HG03571 (cell line): ENCODE data around the gene GGTLC2.
"Not testable (repeated sequence)": the region's sequence is repeated elsewhere in the genome, so short reads cannot be mapped to it uniquely, and the experiment has no call there.

Experiments
- ATAC-seq: cut with Tn5 transposase; IDR thresholded peaks from one replicate; pipeline ENCODE4 v1.9.1; 2021; ENCODE audit not compliant: unreplicated experiment

GGTLC2 gene

GRCh38 chr22:22644314-22644713, at the start of gene GGTLC2:
GGTLC2 (plus strand) TSS chr22:22644614; CDS start chr22:22646346, 1,732 bp downstream.
- ATAC-seq, result not testable (repeated sequence)

- ATAC-seq, result no peak
Measured at GRCh38 chr22:22595001-22595835, 49.2 kb upstream of the GGTLC2 start.

- no peak for ATAC-seq
Measured at GRCh38 chr22:22598144-22598543, 46.3 kb upstream of the GGTLC2 start.

- no peak for ATAC-seq
Measured at GRCh38 chr22:22599248-22599647, 45.2 kb upstream of the GGTLC2 start.

- no peak for ATAC-seq
Measured at GRCh38 chr22:22600531-22601261, 43.7 kb upstream of the GGTLC2 start.

- no peak for ATAC-seq
Measured at GRCh38 chr22:22603470-22603947, 40.9 kb upstream of the GGTLC2 start.

GRCh38 chr22:22604326-22605073, 39.9 kb upstream of the GGTLC2 start:
- ATAC-seq, result no peak

- ATAC-seq, result no peak
Measured at GRCh38 chr22:22605074-22605404, 39.4 kb upstream of the GGTLC2 start.

- not testable (repeated sequence) for ATAC-seq
Measured at GRCh38 chr22:22608022-22608421, 36.4 kb upstream of the GGTLC2 start.

- ATAC-seq, result no peak
Measured at GRCh38 chr22:22609291-22609690, 35.1 kb upstream of the GGTLC2 start.

GRCh38 chr22:22612516-22612915, 31.9 kb upstream of the GGTLC2 start:
- ATAC-seq, result no peak

GRCh38 chr22:22614065-22614464, 30.3 kb upstream of the GGTLC2 start:
- no peak for ATAC-seq

- ATAC-seq, result no peak
Measured at GRCh38 chr22:22616636-22617035, 27.8 kb upstream of the GGTLC2 start.

- ATAC-seq, result no peak
Measured at GRCh38 chr22:22618448-22618847, 26.0 kb upstream of the GGTLC2 start.

GRCh38 chr22:22618923-22619322, 25.5 kb upstream of the GGTLC2 start:
- no peak for ATAC-seq

GRCh38 chr22:22619765-22620414, 24.5 kb upstream of the GGTLC2 start:
- no peak for ATAC-seq

GRCh38 chr22:22628546-22629495, 15.6 kb upstream of the GGTLC2 start:
- ATAC-seq, result not testable (repeated sequence)

- ATAC-seq, result not testable (repeated sequence)
Measured at GRCh38 chr22:22631223-22631652, 13.2 kb upstream of the GGTLC2 start.

- not testable (repeated sequence) for ATAC-seq
Measured at GRCh38 chr22:22632226-22632625, 12.2 kb upstream of the GGTLC2 start.

GRCh38 chr22:22633533-22633932, 10.9 kb upstream of the GGTLC2 start:
- not testable (repeated sequence) for ATAC-seq
